ENCODE results near the gene PRDM16. TPM values are rescaled to one million over a fixed set of nuclear protein-coding genes. Genes with fewer than 3 reads are reported as not detected.

PRDM16 gene
- total and polyA plus RNA-seq, 2 experiments from 2014 or later = 41.8 to 55.8 TPM

DNA sequence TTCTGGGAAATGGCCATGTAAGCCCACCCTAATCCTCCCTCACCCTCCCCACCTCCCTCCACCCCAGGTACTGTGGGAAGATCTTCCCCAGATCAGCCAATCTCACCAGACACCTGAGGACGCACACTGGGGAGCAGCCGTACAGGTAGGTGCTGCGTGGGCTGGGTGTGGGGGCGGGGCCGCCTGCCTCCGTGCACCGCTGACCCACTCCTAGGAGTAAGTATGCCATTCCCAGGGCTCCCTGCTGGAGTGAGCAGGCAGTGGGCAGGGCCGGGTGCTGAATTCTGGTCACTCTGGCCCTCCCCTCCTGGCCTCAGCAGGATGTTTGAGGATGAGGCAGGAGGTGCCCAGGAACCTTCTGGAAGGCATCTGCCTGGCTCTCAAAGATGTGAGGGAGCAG lies 349.6 kb downstream of the PRDM16 start:
- H3K36me3 ChIP-seq = peaks cover 19% of the 10 kb centered on the region
- no peaks in the 10 kb centered on the region for H3K27me3 ChIP-seq
- TF ChIP-seq, protein P1, sequence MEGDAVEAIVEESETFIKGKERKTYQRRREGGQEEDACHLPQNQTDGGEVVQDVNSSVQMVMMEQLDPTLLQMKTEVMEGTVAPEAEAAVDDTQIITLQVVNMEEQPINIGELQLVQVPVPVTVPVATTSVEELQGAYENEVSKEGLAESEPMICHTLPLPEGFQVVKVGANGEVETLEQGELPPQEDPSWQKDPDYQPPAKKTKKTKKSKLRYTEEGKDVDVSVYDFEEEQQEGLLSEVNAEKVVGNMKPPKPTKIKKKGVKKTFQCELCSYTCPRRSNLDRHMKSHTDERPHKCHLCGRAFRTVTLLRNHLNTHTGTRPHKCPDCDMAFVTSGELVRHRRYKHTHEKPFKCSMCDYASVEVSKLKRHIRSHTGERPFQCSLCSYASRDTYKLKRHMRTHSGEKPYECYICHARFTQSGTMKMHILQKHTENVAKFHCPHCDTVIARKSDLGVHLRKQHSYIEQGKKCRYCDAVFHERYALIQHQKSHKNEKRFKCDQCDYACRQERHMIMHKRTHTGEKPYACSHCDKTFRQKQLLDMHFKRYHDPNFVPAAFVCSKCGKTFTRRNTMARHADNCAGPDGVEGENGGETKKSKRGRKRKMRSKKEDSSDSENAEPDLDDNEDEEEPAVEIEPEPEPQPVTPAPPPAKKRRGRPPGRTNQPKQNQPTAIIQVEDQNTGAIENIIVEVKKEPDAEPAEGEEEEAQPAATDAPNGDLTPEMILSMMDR (IDR thresholded peaks at IDR 0.05; ENCODE audit: low read depth, low read length) = no peak
- no peak overlapping the region for H3K4me3 ChIP-seq
- peaks cover 6% of the 10 kb centered on the region for H3K4me1 ChIP-seq (ENCODE audit: low read depth)
- H3K9me3 ChIP-seq (ENCODE audit: low read depth) = no peaks in the 10 kb centered on the region
- no peak overlapping the region for H3K27ac ChIP-seq
- DNase-seq (ENCODE audit: low read depth in 1 of 2, low spot score in 1 of 2) = no peak

DNA sequence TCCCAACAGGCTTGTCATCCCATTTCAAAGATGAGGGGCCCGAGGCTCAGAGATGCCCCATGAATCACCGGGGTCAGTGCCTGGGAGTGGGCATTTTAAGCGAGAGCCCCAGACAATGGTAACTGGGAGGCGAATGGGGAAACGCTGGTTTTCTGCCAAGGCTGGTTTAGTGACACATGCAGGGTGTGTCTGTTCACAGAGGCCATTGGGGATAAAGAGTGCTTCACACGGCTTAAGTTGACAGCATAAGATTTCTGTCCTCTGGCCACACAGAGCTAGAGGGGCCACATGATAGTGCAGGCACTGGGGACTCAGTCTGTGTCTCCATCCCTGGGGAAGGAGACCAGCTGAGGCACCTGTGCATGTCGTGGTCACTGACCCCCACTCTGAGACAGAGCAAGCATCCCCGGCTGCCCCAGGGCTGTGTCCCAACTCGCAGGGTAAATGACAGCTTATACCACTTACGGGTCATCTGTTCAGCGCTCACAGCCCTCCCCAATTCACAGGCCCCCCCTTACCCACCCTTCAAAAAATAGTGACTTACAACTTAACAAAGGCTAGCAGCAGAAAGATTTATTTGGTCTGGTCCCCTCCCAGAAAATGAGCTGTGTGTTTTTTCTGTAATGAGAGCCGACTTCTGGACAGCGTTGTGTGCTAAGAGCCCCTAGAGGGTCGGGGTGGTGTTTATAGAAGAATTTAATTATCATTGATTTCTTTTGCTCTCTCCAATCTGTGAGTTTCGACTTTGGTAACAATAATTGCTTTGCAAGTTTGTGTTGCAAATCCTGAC lies 350.6 kb downstream of the PRDM16 start:
- TF ChIP-seq, protein P1 (IDR thresholded peaks at IDR 0.05; ENCODE audit: low read depth, low read length) = no peak
- Histone ChIP-seq H3K27ac (no peak overlapping the region), H3K9me3 (ENCODE audit: low read depth) (no peaks in the 10 kb centered on the region), H3K36me3 (peaks cover 19% of the 10 kb centered on the region), H3K27me3 (no peaks in the 10 kb centered on the region), H3K4me3 (no peak overlapping the region), H3K4me1 (ENCODE audit: low read depth) (peaks cover 16% of the 10 kb centered on the region)
- no peak for DNase-seq (ENCODE audit: low read depth in 1 of 2, low spot score in 1 of 2)

DNA sequence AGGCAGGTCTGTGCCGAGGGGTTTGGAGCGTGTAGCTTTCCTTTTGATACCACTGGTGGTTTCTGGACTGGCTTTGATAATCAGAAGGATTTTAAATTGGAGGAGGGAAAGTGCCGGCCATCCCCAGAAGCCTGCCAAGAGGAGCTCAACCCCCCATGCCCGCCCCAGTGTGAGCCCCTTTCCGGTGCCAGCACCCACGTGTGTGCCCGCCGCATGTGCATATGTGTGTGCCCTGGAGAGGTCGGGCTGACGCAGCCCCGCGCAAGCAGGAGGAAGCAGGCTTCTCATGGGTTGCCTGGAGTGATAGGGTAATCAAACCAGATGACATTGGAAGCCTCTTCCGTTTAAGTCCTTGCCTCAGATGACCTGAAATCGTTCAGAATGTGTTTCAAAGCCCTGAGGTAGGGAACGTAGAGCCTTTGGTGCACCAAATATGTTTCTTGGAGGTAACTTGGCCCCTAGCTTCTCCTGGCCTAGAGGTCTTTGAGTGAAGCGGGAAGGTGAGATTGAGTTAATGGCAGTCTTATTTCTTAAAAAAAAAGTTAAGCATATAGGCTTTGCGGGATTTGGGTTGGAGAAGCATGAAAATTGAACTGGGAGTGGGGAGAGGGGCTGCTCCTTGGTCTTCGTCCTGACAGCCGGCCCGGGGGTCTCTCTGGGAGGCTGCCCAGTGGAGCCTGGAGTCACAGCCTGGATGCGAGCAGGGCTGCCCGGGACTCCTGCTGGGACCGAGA lies 351.4 kb downstream of the PRDM16 start:
- DNase-seq (ENCODE audit: low read depth in 1 of 2, low spot score in 1 of 2) = no peak
- no peaks in the 10 kb centered on the region for H3K27me3 ChIP-seq
- no peaks in the 10 kb centered on the region for H3K9me3 ChIP-seq (ENCODE audit: low read depth)
- H3K4me3 ChIP-seq = no peak overlapping the region
- H3K36me3 ChIP-seq = peaks cover 19% of the 10 kb centered on the region
- H3K4me1 ChIP-seq (ENCODE audit: low read depth) = peaks cover 16% of the 10 kb centered on the region
- H3K27ac ChIP-seq = no peak overlapping the region
- TF ChIP-seq, protein P1 (IDR thresholded peaks at IDR 0.05; ENCODE audit: low read depth, low read length) = no peak

DNA sequence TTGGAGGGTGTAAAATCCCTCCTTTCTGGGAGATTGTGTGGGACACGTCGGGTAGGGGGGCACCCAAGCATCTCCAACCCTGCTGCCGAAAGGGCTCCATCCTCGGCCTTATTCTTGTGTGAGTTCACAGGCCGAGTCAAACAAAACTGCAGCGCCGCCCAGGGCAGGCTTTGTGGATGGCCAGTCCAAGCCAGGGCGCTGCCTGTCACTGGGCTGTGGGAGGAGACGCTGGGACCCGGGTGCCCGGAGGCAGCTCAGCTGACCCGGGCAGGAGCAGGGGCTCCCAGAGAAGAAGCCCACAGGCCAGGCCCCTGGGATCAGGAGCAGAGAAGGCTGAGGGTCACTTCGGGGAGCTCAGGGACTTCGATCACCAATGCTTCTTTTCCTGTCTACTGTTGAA lies 353.6 kb downstream of the PRDM16 start:
- TF ChIP-seq, protein P1 (IDR thresholded peaks at IDR 0.05; ENCODE audit: low read depth, low read length) = no peak
- H3K27me3 ChIP-seq = no peaks in the 10 kb centered on the region

DNA sequence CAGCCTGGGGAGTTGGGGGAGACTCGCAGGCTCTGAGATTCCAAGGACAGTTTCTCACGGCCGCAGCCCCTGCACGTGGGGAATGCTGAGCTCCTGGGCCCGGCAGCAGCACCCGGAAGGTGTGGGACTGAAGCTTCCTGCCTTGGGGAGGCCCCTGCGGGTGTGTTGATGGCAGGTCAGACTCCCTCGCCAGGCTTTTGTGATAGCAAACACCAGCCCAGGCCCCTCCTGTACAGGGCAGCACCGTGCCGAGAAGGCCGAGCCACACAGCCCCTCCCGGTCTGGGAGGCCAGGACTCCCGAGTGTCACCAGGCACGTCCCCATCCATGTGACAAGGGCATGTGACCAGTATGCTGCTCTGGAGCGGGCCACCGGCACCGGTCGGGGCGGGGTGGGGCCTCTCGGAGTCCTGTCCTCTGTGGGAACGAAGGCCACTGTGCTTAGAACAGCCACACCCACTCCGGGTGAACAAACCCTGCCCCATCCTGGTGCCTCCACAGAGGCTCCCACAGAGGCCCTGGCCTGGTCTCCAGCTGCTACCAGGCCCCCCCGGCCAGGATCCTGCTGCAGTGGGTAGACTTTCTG lies 354.3 kb downstream of the PRDM16 start:
- H3K27ac ChIP-seq = peak overlapping the region; percentile 75
- H3K4me1 ChIP-seq (ENCODE audit: low read depth) = peaks cover 16% of the 10 kb centered on the region
- no peaks in the 10 kb centered on the region for H3K27me3 ChIP-seq
- no peak overlapping the region for H3K4me3 ChIP-seq
- H3K36me3 ChIP-seq = peaks cover 30% of the 10 kb centered on the region
- H3K9me3 ChIP-seq (ENCODE audit: low read depth) = no peaks in the 10 kb centered on the region
- DNase-seq (ENCODE audit: low read depth in 1 of 2, low spot score in 1 of 2) = peak in 1 of 2 donors; percentile 47
- TF ChIP-seq, protein P1 (IDR thresholded peaks at IDR 0.05; ENCODE audit: low read depth, low read length) = no peak

More for the DNA sequence above, 353.6 kb downstream of the PRDM16 start:
- DNase-seq (ENCODE audit: low read depth in 1 of 2, low spot score in 1 of 2) = no peak
- Histone ChIP-seq H3K36me3 (peaks cover 34% of the 10 kb centered on the region), H3K4me1 (ENCODE audit: low read depth) (peaks cover 16% of the 10 kb centered on the region), H3K9me3 (ENCODE audit: low read depth) (no peaks in the 10 kb centered on the region), H3K27ac (peak overlapping the region; percentile 75), H3K4me3 (no peak overlapping the region)

All from cardiac muscle cell (in vitro differentiated cells and primary cell).